Adipose tissue (tissue), 3 donors: ENCODE measurements around the gene KCNH6. TPM values are rescaled to one million over a fixed set of nuclear protein-coding genes. Genes with fewer than 3 reads are reported as not detected.

Experiments
- H3K27ac ChIP-seq: one replicate; pipeline ENCODE4 v1.5.1; 2013; ENCODE audit warnings: low read depth, low read length
- WGBS, 3 donors: extraction: QIAGEN DNeasy Blood & Tissue Kit; methylation state at CpG; one replicate each; pipeline ENCODE4 v1.1.7; 2013; 5-methylcytosine and 5-hydroxymethylcytosine counted together
- polyA plus RNA-seq, 3 donors: library from polyadenylated mRNA; stranded (reverse); fragments of 200-250 nt; gene quantifications; one replicate each; pipeline ENCODE4 v1.2.3, GENCODE V29; 2013
- donor health status: healthy with polysubstance abuse.
- donor health status: Bipolar disorder and iron deficiency.
- donor health status: healthy.

Gene KCNH6
- polyA plus RNA-seq, 3 donors: 0.06 to 0.92 TPM; not detected in 1

DNA sequence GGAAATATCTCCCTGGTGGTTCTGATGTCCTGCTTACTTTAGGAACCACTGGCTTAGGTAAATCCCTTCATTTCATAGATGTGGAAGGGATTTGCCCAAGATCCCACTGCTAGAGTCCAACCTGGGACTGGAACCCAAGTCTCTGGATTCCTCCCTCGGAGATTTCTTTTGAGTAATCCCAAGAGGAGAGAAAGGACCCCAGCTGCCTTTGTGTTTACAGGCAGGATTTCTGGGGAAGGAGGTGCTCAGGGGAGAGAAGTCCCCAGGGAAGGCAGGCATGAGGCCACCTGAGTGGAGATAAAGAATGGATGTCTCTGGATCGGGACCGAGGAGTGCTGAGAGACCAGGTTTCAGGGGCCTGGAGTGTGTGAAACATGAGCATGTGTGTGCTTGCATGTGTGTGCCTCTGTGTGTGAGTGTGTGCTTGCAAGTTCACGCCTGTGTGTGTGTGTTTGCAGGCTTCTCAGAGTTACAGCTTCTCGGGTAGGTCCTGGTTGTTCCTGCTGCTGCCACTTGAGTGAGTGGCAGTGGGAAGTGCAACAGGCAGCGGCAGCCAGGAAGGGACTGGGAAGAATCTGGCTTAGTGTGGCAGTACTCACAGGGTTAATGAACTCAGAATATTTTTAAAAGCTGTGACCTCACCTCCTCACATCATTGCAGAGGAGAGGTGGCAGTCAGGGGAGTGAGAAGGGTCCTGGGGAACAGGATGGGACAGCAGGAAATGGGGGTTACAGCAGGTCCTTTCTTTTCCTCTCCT lies 2.2 kb downstream of the KCNH6 start:
- no peak overlapping the region for H3K27ac ChIP-seq
- 55 to 68% (median 62%) methylated on average over 6 of the region's 6 CpGs for WGBS, 3 donors

- 61 to 80% (median 79%) methylated on average over 5 of the region's 5 CpGs for WGBS, 3 donors
- H3K27ac ChIP-seq: no peak overlapping the region
These were observed 3.7 kb downstream of the KCNH6 start for GRCh38 chr17:63526861-63527260.

DNA sequence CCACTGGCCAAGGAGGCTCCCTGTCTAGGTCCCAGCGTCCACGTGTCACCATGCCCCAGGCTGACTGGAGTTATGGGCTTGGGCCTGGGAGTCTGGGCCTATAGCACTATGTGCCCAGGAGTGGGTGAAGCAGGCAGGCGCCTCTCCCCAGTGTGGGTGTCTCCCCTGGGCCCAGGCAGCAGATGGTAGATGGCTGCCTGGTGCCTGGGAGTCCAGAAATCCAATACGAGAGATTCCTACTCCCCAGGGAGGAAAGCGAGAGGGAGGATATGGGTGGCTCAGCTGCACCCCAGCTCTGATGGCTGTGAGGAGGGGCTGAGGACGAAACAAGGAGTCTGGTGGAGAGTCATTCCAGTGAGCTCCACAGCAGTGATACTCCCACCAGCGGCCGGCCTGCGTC lies 5.0 kb downstream of the KCNH6 start:
- H3K27ac ChIP-seq: no peak overlapping the region
- 80 to 86% (median 85%) methylated on average over 9 of the region's 9 CpGs for WGBS, 3 donors

DNA sequence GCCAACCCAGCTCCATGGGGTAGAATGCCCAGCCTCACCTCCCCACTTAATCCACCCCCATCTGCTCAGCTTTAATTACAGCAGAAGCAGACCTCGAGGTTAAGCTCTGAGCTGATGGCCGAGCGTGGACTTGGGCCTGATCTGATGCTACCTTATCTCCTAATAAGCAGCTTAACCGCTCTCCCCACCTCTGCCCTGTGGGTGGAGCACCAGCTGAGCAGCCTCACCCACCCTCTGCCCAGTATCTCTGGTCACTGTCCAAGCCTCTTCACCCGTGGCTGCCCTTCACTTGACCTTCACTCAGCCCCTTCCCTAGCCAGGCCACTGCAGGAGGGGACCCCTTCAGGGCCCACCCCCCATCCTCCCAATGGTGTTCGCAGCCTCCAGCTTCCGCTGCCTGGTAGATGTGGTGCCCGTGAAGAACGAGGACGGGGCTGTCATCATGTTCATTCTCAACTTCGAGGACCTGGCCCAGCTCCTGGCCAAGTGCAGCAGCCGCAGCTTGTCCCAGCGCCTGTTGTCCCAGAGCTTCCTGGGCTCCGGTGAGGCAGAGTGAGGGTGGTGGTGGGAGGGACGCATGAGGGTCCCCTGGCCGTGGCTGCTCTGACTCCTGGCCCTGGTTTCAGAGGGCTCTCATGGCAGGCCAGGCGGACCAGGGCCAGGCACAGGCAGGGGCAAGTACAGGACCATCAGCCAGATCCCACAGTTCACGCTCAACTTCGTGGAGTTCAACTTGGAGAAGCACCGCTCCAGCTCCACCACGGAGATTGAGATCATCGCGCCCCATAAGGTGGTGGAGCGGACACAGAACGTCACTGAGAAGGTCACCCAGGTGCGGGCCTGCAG lies 6.8 kb downstream of the KCNH6 start:
- WGBS, 3 donors: 85 to 87% (median 85%) methylated on average over 26 of the region's 26 CpGs
- H3K27ac ChIP-seq: no peak overlapping the region

- no peak overlapping the region for H3K27ac ChIP-seq
- 76 to 92% (median 80%) methylated on average over 3 of the region's 3 CpGs for WGBS, 3 donors
These were observed 7.4 kb downstream of the KCNH6 start for GRCh38 chr17:63530557-63531021.

GRCh38 chr17:63531022-63531965 lies 8.1 kb downstream of the KCNH6 start:
- WGBS, 3 donors: 80 to 86% (median 83%) methylated on average over 9 to 10 of the region's 10 CpGs
- H3K27ac ChIP-seq: no peak overlapping the region

GRCh38 chr17:63533433-63534077 lies 10.4 kb downstream of the KCNH6 start:
- WGBS, 3 donors: 80 to 85% (median 84%) methylated on average over 20 of the region's 20 CpGs
- no peak overlapping the region for H3K27ac ChIP-seq

DNA sequence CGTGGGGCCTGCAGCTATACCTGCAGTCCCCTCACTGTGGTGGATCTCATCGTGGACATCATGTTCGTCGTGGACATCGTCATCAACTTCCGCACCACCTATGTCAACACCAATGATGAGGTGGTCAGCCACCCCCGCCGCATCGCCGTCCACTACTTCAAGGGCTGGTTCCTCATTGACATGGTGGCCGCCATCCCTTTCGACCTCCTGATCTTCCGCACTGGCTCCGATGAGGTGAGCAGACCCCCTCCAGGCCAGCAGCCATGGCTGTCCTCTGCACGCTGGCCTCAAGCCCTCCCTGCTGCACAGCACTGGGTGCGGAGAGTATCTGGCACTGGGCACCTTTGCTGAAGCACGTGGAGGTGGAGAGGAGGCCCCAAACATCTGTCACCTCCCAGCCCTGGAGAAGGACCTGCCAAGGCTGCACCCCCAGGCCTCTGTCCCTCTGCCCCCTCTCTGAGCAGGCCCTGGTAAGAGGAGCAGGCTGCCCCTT lies 11.0 kb downstream of the KCNH6 start:
- WGBS, 3 donors: 87 to 92% (median 91%) methylated on average over 17 of the region's 17 CpGs
- no peak overlapping the region for H3K27ac ChIP-seq

DNA sequence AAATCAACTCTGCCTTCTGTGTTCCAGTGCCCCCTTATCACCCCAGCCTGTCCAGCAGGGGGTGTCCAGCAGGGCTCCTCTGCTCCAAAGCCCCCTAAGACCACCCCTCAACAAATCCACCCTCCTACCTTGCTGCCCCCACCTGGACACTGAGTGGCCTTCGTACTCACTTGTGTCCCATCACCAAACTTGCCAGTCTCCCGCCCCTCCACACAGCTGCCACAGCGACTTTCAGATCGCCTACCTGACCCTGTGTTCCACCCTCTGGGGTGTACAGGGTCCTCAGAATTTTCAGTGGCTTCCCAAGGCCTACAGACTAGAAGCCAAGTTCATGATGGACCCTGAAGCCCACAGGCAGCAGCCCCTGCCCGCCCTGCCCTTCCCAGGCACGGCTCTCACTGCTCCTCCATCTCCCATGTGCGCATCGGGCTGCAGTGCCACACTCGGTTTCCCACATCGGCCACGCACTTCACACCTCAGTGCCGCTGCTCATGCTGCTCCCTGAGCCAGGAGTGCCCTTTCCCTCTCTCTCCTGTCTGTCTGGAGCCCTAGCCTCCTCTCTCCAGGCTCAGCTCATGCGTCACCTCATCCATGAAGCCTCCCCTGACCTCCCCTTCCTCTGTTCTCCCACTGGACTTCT lies 11.8 kb downstream of the KCNH6 start:
- H3K27ac ChIP-seq: no peak overlapping the region
- 75 to 88% (median 86%) methylated on average over 13 of the region's 13 CpGs for WGBS, 3 donors

- no peak overlapping the region for H3K27ac ChIP-seq
- 94 to 96% (median 95%) methylated on average over 24 of the region's 24 CpGs for WGBS, 3 donors
These were observed 12.5 kb downstream of the KCNH6 start for GRCh38 chr17:63535640-63536039.

- H3K27ac ChIP-seq: no peak overlapping the region
- 86 to 92% (median 88%) methylated on average over 4 of the region's 4 CpGs for WGBS, 3 donors
These were observed 13.8 kb downstream of the KCNH6 start for GRCh38 chr17:63537001-63537400.

GRCh38 chr17:63537991-63538692 lies 15.0 kb downstream of the KCNH6 start:
- H3K27ac ChIP-seq: no peak overlapping the region
- WGBS, 3 donors: 6 to 10% (median 7%) methylated on average over 60 to 62 of the region's 62 CpGs

- no peak overlapping the region for H3K27ac ChIP-seq
- WGBS, 3 donors: 62 to 78% (median 69%) methylated on average over 9 of the region's 9 CpGs
These were observed 15.8 kb downstream of the KCNH6 start for GRCh38 chr17:63538693-63539595.

DNA sequence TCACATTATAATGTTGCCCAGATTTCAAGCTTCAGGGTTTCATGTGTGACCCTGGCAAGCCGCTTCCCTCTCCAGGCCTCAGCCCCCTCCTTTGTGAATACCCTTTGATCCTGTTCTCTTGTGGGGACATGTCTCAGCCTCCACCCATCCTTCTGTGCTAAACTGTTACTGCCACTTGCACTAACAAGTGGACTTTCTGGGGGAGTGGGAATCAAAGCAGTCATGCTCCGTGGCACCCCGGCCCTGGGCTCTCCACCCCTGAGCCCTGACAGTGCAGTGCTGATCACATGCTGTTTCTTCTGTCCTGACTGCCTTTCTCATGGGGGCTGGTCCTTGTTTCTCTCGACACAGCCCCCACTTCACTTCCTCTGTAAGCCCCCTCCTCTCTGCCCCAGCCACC lies 17.4 kb downstream of the KCNH6 start:
- no peak overlapping the region for H3K27ac ChIP-seq
- WGBS, 3 donors: 63 to 69% (median 69%) methylated on average over 4 of the region's 4 CpGs

- H3K27ac ChIP-seq: no peak overlapping the region
- WGBS, 3 donors: 92 to 95% (median 94%) methylated on average over 9 of the region's 9 CpGs
These were observed 19.0 kb downstream of the KCNH6 start for GRCh38 chr17:63542218-63542545.
